Measurements from ENCODE around the gene ZNF611. TPM values are rescaled to one million over a fixed set of nuclear protein-coding genes. Genes with fewer than 3 reads are reported as not detected.
"Not testable (repeated sequence)": the region's sequence is repeated elsewhere in the genome, so short reads cannot be mapped to it uniquely, and the experiment has no call there.

The ZNF611 gene
- 10 to 100 TPM; 13.1 to 15.6 TPM for total RNA-seq
- long read RNA-seq, full-length matches to known transcripts = 2 of 6 reads
- long read RNA-seq, partial matches to known transcripts = 0 of 6 reads
- long read RNA-seq, other reads (novel, unspliced or antisense) = 4 of 6 reads

- ATAC-seq = peak; percentile 98
- DNase-seq = peak; percentile 97 to 100
- intact Hi-C loops (cut with DNase I, micrococcal nuclease) = no loop called here
These were observed at the start of gene ZNF611 for GRCh38 chr19:52734893-52735661. Gene ZNF611 (minus strand): TSS chr19:52735044. CDS start chr19:52715894, 19,150 bp downstream.

- DNase-seq; ATAC-seq; intact Hi-C loops (cut with DNase I, micrococcal nuclease): not testable (repeated sequence)
These were observed 48.0 kb upstream of the ZNF611 start for GRCh38 chr19:52782864-52783263.

- ATAC-seq = no peak
- intact Hi-C loops (cut with DNase I, micrococcal nuclease) = no loop called here
- DNase-seq = no peak
These were observed 44.0 kb upstream of the ZNF611 start for GRCh38 chr19:52778811-52779210.

- intact Hi-C loops (cut with DNase I, micrococcal nuclease); ATAC-seq; DNase-seq: not testable (repeated sequence)
These were observed 21.6 kb upstream of the ZNF611 start for GRCh38 chr19:52756447-52756846.

DNA sequence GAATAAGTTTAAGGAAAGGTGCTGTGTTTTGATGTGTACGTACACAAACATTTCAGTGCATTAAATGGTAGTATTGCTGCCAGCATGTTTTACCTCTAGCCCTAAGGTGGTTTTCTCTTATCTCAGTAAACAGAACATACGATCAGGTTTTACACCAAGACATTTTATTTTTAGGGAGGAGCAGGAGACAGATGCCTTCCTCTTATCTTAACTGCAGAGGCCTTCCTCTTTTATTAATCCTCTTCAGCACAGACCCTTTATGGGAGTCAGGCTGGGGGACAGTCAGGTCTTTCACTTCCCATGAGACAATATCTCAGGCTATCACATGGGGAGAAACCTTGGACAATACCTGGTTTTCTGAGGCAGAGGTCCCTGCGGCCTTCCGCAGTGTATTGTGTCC, 14.9 kb upstream of the ZNF611 start:
- DNase-seq (no peak), ATAC-seq (no peak)
- intact Hi-C loops (cut with DNase I, micrococcal nuclease) = no loop called here

DNA sequence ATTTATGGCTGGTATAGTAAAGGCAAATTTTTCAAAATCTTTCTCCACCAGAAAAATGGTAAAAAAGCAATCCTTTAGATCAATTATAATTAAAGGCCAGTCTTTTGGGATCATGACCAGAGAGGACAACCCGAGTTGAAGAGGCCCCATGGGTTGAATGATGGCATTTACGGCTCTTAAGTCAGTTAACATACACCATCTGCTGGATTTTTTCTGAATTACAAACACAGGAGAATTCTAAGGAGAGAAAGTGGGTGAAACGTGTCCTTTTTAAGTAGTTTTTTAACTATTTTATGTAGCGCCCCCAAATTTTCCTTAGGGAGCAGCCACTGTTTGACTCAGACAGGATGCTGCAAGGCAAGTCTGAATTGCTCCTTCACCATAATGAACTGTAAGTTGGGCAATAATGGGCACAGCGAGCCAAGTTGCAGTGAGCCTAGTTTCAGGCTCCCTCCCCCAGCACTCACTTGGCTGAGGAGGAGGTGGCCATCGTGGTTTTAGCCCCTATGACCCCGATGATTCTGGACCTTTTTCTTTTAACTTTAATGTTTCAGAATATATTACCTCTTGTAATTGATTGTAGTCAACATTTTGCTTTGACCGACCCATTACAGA, 13.6 kb upstream of the ZNF611 start:
- ATAC-seq (peak; percentile 35), DNase-seq (no peak)
- intact Hi-C loops (cut with DNase I, micrococcal nuclease) = no loop called here

- ATAC-seq; DNase-seq; intact Hi-C loops (cut with DNase I, micrococcal nuclease): not testable (repeated sequence)
These were observed 11.1 kb upstream of the ZNF611 start for GRCh38 chr19:52745919-52746318.

DNA sequence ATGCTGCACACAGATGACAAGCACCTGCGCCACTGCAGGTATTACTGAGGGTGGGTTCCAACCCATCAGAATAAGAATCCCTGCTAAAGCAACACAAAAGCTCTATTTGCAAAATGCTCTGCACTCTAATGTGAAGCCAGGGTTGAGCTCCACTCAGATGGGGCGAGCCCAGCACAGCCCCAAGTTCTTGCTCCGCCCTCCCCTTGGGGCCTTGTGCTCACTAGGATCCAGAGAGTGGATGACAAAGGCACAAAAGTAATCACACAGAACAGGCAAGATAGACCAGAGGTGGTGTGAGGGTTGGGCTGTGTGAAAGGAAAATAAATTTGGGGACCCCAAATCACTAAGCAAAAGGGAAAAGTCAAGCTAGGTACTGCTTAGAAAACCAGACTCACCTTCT, 8.2 kb upstream of the ZNF611 start:
- ATAC-seq (no peak), DNase-seq (no peak)
- intact Hi-C loops (cut with DNase I, micrococcal nuclease) = no loop called here

DNA sequence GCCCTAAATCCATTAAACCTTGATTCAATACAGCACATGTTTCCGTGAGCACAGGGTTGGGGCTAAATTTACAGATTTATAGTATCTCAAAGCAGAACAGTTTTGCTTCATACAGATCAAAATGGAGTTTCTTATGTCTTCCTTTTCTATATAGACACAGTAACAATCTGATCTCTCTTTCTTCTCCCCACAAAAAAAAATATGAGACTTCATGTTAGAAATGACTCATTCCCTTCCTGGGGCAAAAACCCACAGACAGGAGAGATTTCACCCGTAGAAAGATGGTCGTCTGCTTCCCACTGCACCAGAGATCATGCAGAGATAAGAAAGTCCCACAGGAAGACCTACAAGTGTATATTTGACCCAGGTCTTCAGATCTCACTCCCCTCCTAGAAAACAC, 7.7 kb upstream of the ZNF611 start:
- intact Hi-C loops (cut with DNase I, micrococcal nuclease) = no loop called here
- no peak for DNase-seq
- no peak for ATAC-seq

DNA sequence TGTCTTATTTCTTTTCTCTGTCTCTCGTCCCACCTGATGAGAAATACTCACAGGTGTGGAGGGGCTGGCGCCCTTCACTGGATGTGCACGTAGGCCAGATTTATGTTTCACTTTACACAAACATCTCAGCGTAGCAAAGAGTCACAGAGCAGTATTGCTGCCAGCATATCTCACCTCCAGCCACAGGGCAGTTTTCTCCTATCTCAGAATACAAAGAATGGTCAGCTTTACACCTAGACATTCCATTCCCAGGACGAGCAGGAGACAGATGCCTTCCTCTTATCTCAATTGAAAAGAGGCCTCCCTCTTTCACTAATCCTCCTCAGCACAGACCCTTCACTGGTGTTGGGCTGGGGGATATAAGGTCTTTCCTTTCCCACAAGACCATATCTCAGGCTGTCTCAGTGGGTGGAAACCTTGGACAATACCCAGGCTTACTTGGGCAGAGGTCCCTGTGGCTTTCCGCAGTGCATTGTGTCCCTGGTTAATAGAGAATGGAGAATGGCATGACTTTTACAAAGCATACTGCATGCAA, 7.2 kb upstream of the ZNF611 start:
- DNase-seq (no peak), ATAC-seq (no peak)
- intact Hi-C loops (cut with DNase I, micrococcal nuclease) = no loop called here

DNA sequence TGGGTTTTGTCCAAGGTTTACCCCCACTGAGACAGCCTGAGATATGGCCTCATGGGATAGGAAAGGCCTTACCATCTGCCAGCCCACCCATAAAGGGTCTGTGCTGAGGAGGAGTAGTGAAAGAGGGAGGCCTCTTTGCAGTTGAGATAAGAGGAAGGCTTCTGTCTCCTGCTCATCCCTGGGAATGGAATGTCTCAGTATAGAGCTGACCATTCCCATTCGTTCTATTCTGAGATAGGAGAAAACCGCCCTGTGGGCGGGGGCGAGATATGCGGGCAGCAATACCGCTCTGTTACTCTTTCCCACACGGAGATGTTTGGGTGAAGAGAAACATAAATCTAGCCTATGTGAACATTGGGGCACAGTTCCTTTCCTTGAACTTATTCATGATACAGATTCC, 6.5 kb upstream of the ZNF611 start:
- ATAC-seq; DNase-seq; intact Hi-C loops (cut with DNase I, micrococcal nuclease): not testable (repeated sequence)

- intact Hi-C loops (cut with DNase I, micrococcal nuclease) = no loop called here
- no peak for ATAC-seq
These were observed 4.7 kb upstream of the ZNF611 start for GRCh38 chr19:52739576-52739975.

DNA sequence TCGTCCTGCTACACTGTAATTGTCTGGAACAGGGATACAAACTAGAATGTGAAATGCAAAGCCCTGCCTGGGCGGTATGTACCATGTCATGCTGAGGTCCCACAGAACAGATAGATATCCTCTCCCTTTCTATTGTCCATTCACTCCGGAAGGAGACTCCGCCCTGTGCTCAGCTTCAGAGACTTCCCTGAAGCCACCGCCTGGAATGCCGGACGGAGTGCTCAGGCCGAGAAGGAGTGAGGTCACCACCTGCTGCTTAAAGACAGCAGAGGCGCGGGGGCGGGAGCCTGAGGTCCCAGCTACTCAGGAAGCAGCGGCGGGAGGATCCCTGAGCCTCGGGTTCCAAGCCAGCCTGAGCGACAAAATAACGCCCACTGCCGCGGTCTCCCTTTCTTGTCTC, 890 bp upstream of the ZNF611 start:
- ATAC-seq = no peak
- intact Hi-C loops (cut with DNase I, micrococcal nuclease) = no loop called here
- peak; percentile 41 to 59 for DNase-seq

More at GRCh38 chr19:52739576-52739975, 4.7 kb upstream of the ZNF611 start:
- DNase-seq = no peak

DNA sequence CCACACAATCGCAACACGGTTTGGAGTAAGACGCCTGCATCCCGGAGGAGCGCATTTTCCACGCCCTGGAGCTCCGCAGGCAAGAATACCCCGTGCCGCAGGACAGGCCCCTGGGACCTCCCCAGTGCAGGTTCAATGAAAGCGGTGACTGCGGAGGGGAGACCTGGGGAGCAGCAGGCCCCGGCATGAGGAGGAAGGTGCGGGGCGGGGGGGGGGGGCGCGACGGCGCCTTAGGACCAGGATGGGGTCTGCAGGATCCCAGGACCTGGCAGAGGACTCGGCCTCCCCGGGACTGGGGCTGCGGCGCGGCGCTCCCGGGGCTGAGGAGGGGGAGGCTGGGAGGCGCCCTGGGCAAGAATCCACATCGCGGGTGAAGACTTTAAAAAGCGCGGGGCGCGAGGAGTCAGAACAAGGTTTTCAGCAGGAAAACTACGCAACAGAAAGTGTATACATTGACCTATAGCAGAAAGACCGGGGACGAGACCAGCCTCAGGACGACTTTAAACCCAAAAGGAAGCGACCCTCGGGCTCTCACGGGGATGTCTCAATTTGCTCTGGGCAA, 432 bp downstream of the ZNF611 start:
- DNase-seq (peak in 1 of 2 donors; percentile 20), ATAC-seq (peak; percentile 43)
- intact Hi-C loops (cut with DNase I, micrococcal nuclease) = no loop called here

- ATAC-seq; DNase-seq; intact Hi-C loops (cut with DNase I, micrococcal nuclease): not testable (repeated sequence)
These were observed 8.8 kb downstream of the ZNF611 start for GRCh38 chr19:52726051-52726450.

- ATAC-seq (no peak), DNase-seq (no peak)
- intact Hi-C loops (cut with DNase I, micrococcal nuclease) = no loop called here
These were observed 9.3 kb downstream of the ZNF611 start for GRCh38 chr19:52725528-52725961.

DNA sequence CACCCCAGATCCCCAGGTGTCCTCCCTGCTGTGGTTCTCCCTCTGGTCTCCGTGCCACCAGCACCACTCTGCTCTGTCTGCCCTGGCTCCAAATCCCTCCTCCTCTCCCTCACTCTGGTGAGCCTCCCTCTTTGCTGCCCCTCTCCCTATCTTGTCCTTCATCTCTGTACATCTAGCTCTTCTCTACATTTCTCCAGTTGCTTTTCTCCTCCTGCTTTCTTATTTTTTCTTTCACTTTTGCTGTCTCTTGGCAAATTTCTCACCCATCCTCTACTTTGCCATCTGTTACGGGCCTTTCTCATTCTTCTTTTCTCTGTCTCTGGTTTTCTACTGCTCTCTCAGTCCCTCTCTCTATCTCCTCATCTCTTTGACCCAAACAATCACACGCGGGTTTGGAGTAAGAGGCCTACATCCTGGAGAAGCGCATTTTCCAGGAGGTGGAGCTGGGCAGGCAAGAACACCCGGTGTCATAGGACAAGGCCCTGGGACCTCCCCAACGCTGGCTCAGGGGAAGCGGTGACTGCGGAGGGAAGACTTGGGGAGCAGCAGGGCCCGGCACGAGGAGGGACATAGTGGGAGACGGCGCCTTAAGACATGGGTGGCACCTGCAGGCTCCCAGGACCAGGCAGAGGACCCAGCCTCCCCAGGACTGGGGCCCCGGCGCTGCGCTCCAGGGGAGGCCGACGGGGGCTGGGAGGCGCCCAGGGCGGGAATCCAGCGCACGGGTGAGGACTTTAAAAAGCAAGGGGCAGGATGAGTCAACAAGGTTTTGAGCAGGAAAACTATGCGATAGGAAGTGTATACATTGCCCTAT, 9.9 kb downstream of the ZNF611 start:
- DNase-seq (no peak), ATAC-seq (no peak)
- intact Hi-C loops (cut with DNase I, micrococcal nuclease) = no loop called here

DNA sequence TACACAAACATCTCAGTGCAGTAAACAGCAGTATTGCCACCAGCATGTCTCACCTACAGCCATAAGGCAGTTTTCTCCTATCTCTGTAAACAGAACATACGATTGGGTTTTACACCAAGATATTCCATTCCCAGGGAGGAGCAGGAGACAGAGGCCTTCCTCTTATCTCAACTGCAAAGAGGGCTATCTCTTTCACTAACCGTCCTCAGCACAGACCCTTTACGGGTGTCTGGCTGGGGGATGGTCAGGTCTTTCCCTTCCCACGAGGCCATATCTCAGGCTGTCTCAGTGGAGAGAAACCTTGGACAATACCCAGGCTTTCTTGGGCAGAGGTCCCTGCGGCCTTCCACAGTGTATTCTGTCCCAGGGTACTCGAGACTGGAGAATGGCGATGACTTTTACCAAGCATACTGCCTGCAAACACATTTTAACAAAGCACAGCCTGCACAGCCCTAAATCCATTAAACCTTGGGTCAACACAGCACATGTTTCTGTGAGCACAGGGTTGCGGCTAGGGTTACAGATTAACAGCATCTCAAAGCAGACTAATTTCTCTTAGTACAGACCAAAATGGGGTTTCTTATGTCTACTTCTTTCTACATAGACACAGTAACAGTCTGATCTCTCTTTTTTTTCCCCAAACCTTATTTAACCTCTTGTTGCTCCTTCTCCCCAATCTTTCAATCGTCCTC, 10.8 kb downstream of the ZNF611 start:
- ATAC-seq; intact Hi-C loops (cut with DNase I, micrococcal nuclease); DNase-seq: not testable (repeated sequence)

Data from left colon (tissue), 2 donors.